Activated T-cell treated with anti-CD3 and anti-CD28 coated beads, Interleukin-2, amount 50 U/mL, for 24 hours (primary cell): ENCODE results near the gene CCDC88C.
A peak's percentile ranks its signal among the peaks of the same experiment; 100 is the strongest.
"Not testable (repeated sequence)": the region's sequence is repeated elsewhere in the genome, so short reads cannot be mapped to it uniquely, and the experiment has no call there.

ENCODE experiments used
- DNase-seq: peaks from one replicate; pipeline ENCODE4 v3.0.0-alpha.2; 2020
- H3K27ac Mint-ChIP-seq: 2 replicates; pipeline ENCODE4 v1.8.0; 2020; ENCODE audit warnings: mild to moderate bottlenecking, mixed read lengths
- H3K27me3 Mint-ChIP-seq: 2 replicates; pipeline ENCODE4 v1.8.0; 2020; ENCODE audit warnings: mixed read lengths
- H3K36me3 Mint-ChIP-seq: 2 replicates; pipeline ENCODE4 v1.8.0; 2020; ENCODE audit warnings: low read depth, mixed read lengths
- H3K4me1 Mint-ChIP-seq: 2 replicates; pipeline ENCODE4 v1.8.0; 2020; ENCODE audit warnings: low read depth, mixed read lengths
- H3K4me3 Mint-ChIP-seq: 2 replicates; pipeline ENCODE4 v1.8.0; 2020; ENCODE audit warnings: mild to moderate bottlenecking, moderate library complexity, mixed read lengths
- H3K9me3 Mint-ChIP-seq: 2 replicates; pipeline ENCODE4 v1.8.0; 2020; ENCODE audit warnings: mixed read lengths

Gene CCDC88C

DNA sequence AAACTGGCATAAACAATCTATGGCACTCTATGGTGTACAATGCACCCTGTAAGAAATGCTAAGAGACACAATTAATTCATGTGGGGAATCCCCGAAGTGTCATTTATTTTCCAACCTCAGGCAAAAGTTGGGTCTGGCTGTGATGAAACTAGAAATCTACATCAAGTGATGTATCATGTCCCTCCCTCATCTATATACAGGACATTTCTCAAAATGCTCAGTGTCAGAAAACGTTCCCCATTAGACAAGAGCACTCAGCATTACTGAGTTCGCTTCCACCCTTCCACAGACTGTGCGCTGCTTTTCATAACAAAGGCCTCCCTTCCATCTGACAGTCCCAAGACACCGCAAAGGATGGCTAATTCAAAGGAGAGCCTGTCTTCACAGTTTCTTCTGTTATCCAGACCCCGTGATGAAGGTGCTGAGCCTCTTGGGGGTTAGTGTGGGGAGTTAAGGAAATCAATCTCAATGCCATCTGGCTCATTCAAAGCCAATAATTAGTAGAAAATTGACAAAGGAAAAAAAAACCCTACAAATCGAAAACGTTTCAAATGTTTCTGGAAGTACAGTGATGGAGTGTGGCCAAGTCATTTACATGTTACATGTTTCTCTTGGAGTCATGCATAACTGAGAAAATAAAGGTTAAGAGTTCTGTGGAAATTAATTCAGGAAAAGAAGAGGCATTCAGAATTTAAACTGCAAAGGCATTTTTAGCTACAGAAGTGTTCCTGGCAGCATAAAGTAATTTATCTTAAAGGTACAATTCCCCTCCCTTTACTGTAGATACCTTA, 7.5 kb downstream of the CCDC88C start:
- peaks cover 89% of the 10 kb centered on the region for H3K36me3 Mint-ChIP-seq
- H3K27me3 Mint-ChIP-seq, result no peaks in the 10 kb centered on the region
- peak; percentile 54 for DNase-seq
- H3K9me3 Mint-ChIP-seq, result no peaks in the 10 kb centered on the region
- peak overlapping the region; percentile 72 for H3K4me3 Mint-ChIP-seq
- H3K27ac Mint-ChIP-seq, result peak overlapping the region; percentile 96
- H3K4me1 Mint-ChIP-seq, result peaks cover 94% of the 10 kb centered on the region

- not testable (repeated sequence) for DNase-seq, H3K27me3 Mint-ChIP-seq, H3K9me3 Mint-ChIP-seq
- H3K27ac Mint-ChIP-seq, result peak overlapping the region; percentile 96
- peaks cover 86% of the 10 kb centered on the region for H3K36me3 Mint-ChIP-seq
- peaks cover 94% of the 10 kb centered on the region for H3K4me1 Mint-ChIP-seq
- peak overlapping the region; percentile 72 for H3K4me3 Mint-ChIP-seq
Measured at GRCh38 chr14:91409240-91409639, 8.4 kb downstream of the CCDC88C start.

- DNase-seq, result no peak
- Mint-ChIP-seq H3K27me3 (no peaks in the 10 kb centered on the region), H3K27ac (peak overlapping the region; percentile 96), H3K9me3 (no peaks in the 10 kb centered on the region), H3K4me3 (peak overlapping the region; percentile 6), H3K36me3 (peaks cover 71% of the 10 kb centered on the region), H3K4me1 (peaks cover 98% of the 10 kb centered on the region)
Measured at GRCh38 chr14:91406982-91407381, 10.6 kb downstream of the CCDC88C start.

DNA sequence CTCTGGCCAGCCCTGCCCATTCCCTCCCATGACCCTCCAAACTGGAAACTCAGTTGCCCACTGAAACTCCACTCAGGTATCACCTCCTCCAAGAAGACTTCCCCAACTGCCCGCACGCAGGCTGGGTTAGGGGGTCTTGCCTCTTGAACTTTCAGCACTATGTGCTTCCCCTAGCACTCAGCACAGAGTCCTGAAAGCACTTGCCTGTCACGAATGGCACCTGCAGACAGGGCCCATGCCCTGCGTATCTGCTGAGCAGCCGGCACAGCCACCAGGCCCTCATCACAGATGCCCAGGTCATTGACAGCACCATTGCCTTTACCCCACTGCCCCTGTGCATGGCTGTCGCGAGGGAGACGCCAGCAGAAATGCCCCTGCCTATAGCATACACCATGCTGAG, 11.2 kb downstream of the CCDC88C start:
- Mint-ChIP-seq H3K27me3 (no peaks in the 10 kb centered on the region), H3K4me1 (peaks cover 98% of the 10 kb centered on the region), H3K9me3 (no peaks in the 10 kb centered on the region), H3K36me3 (peaks cover 71% of the 10 kb centered on the region), H3K27ac (peak overlapping the region; percentile 96), H3K4me3 (peak overlapping the region; percentile 6)
- no peak for DNase-seq

- Mint-ChIP-seq H3K27ac (peak overlapping the region; percentile 96), H3K4me1 (peaks cover 95% of the 10 kb centered on the region), H3K4me3 (peak overlapping the region; percentile 67), H3K36me3 (peaks cover 67% of the 10 kb centered on the region), H3K27me3 (no peaks in the 10 kb centered on the region), H3K9me3 (no peaks in the 10 kb centered on the region)
- DNase-seq, result no peak
Measured at GRCh38 chr14:91405724-91406435, 11.7 kb downstream of the CCDC88C start.

DNA sequence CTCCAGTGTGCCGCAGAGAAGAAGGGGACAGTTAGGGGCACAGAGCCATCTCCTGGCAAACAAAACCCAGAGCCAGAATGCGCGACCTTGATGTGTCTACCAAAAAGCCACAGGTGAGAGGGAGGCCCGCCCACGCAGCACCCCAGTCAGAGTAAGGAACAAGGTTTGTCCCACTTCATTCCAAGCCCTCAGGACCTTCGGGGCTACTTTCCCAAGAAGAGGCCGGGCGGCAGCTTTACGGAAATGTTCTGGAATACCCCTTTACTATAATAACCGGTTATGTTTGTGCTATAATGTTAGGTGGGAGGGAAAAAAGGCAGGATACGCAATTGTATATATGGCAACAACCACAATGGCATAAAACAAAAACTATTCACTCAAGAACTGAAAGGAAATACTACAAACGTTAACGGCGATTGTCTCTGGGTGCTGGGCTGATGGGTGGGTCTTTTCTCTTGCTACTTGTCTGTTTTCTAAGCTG, 12.3 kb downstream of the CCDC88C start:
- Mint-ChIP-seq H3K36me3 (peaks cover 61% of the 10 kb centered on the region), H3K4me3 (peak overlapping the region; percentile 67), H3K9me3 (no peaks in the 10 kb centered on the region), H3K27ac (peak overlapping the region; percentile 96), H3K4me1 (peaks cover 95% of the 10 kb centered on the region), H3K27me3 (no peaks in the 10 kb centered on the region)
- peak; percentile 73 for DNase-seq

- H3K4me1 Mint-ChIP-seq, result peaks cover 95% of the 10 kb centered on the region
- no peak for DNase-seq
- peaks cover 46% of the 10 kb centered on the region for H3K36me3 Mint-ChIP-seq
- H3K4me3 Mint-ChIP-seq, result peak overlapping the region; percentile 70
- H3K27ac Mint-ChIP-seq, result peak overlapping the region; percentile 96
- H3K27me3 Mint-ChIP-seq, result no peaks in the 10 kb centered on the region
- no peaks in the 10 kb centered on the region for H3K9me3 Mint-ChIP-seq
Measured at GRCh38 chr14:91402771-91403600, 14.6 kb downstream of the CCDC88C start.

DNA sequence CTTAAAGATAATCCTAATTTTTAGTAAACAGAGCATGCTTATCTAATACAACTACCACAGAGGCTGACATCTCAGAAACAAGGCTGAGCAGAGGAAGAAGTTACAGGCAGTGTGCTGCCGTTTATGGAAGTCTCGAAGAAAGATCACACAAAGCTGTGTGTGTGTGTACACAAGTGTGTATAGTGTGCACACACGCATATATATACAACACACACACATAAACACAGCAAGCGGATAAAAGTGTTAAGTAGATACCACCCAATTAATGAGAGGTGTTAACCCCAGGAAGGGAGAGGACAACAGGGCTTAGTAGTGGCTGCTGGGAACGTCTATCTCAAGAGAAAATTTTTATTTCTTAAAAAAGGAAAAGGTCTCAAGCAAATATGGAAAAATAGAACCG, 15.3 kb downstream of the CCDC88C start:
- H3K4me3 Mint-ChIP-seq, result peak overlapping the region; percentile 70
- H3K4me1 Mint-ChIP-seq, result peaks cover 95% of the 10 kb centered on the region
- DNase-seq, result no peak
- H3K27me3 Mint-ChIP-seq, result no peaks in the 10 kb centered on the region
- H3K36me3 Mint-ChIP-seq, result peaks cover 39% of the 10 kb centered on the region
- H3K9me3 Mint-ChIP-seq, result no peaks in the 10 kb centered on the region
- peak overlapping the region; percentile 96 for H3K27ac Mint-ChIP-seq

GRCh38 chr14:91401751-91402150, 15.9 kb downstream of the CCDC88C start:
- Mint-ChIP-seq H3K4me3 (no peak overlapping the region), H3K27me3 (no peaks in the 10 kb centered on the region), H3K27ac (peak overlapping the region; percentile 96), H3K4me1 (peaks cover 95% of the 10 kb centered on the region), H3K36me3 (peaks cover 35% of the 10 kb centered on the region), H3K9me3 (no peaks in the 10 kb centered on the region)
- DNase-seq, result no peak

DNA sequence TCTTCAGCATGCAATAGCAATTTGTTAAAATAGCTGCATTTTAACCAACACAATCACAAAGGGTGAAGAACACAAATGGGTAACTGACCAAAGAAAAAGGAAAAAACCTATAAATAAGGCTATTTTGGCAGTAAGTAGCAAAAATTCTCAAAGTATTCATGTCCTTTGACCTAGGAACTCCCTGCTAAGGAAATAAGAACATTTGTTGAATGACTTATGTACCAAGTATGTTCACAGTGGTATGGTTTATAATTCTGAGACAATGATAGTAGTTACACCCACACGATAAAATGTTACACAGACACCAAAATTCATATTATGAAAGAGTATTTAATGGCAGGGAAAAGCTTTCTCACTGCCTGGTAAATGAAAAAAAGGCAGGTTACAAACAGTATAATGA, 16.9 kb downstream of the CCDC88C start:
- H3K27me3 Mint-ChIP-seq, result no peaks in the 10 kb centered on the region
- no peak for DNase-seq
- no peaks in the 10 kb centered on the region for H3K9me3 Mint-ChIP-seq
- H3K36me3 Mint-ChIP-seq, result peaks cover 34% of the 10 kb centered on the region
- H3K4me3 Mint-ChIP-seq, result peak overlapping the region; percentile 99
- peak overlapping the region; percentile 98 for H3K27ac Mint-ChIP-seq
- peaks cover 95% of the 10 kb centered on the region for H3K4me1 Mint-ChIP-seq

- H3K27ac Mint-ChIP-seq, result peak overlapping the region; percentile 98
- H3K4me1 Mint-ChIP-seq, result peaks cover 95% of the 10 kb centered on the region
- DNase-seq, result peak; percentile 67
- H3K4me3 Mint-ChIP-seq, result peak overlapping the region; percentile 99
- H3K36me3 Mint-ChIP-seq, result peaks cover 31% of the 10 kb centered on the region
- no peaks in the 10 kb centered on the region for H3K9me3 Mint-ChIP-seq
- no peaks in the 10 kb centered on the region for H3K27me3 Mint-ChIP-seq
Measured at GRCh38 chr14:91399868-91400640, 17.6 kb downstream of the CCDC88C start.

- Mint-ChIP-seq H3K4me1 (peaks cover 95% of the 10 kb centered on the region), H3K4me3 (peak overlapping the region; percentile 99), H3K9me3 (no peaks in the 10 kb centered on the region), H3K36me3 (peaks cover 32% of the 10 kb centered on the region), H3K27ac (peak overlapping the region; percentile 98), H3K27me3 (no peaks in the 10 kb centered on the region)
- DNase-seq, result no peak
Measured at GRCh38 chr14:91398707-91399106, 18.9 kb downstream of the CCDC88C start.

DNA sequence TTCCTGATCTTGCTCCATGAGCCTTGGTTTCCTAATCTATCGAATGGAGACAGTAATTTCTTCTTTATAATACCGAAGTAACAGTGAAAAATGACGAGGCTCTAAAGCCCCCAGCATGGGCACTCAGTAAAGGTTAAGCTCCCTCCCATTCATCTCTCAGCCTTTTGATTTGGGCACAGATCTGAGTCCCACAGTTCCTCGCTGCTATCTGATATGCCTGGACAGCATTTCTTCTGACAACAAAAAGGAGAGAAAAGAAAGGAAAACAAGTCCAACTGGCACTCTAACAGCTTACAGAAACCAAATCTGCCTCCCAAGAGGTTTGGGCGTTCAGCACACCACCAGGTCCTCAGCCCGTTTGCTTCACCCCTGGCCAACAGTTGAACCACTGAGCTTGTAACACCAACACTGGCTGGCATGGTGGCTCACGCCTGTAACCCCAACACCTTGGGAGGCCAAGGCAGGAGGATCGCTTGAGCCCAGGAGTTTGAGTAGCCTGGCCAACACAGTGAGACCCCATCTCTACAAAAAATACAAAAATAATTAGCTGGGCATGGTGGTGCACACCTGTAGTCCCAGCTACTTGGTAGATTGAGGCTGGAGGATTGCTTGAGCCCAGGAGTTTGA, 19.5 kb downstream of the CCDC88C start:
- peaks cover 32% of the 10 kb centered on the region for H3K36me3 Mint-ChIP-seq
- H3K27ac Mint-ChIP-seq, result peak overlapping the region; percentile 95
- H3K27me3 Mint-ChIP-seq, result no peaks in the 10 kb centered on the region
- no peak for DNase-seq
- H3K4me1 Mint-ChIP-seq, result peaks cover 95% of the 10 kb centered on the region
- H3K4me3 Mint-ChIP-seq, result peak overlapping the region; percentile 77
- no peaks in the 10 kb centered on the region for H3K9me3 Mint-ChIP-seq
